ENCODE data around the gene INHBC. TPM values are rescaled to one million over a fixed set of nuclear protein-coding genes. Genes with fewer than 3 reads are reported as not detected.

INHBC gene
- total RNA-seq, 4 donors from 2014 or later = not detected

- DNase-seq = peak; percentile 67 to 88 (median 82)
- no peak for TF ChIP-seq POLR2A (IDR thresholded peaks at IDR 0.05)
- peak; percentile 73 to 93 (median 87) for TF ChIP-seq CTCF (IDR thresholded peaks at IDR 0.05)
- no peaks in the 10 kb centered on the region for H3K27me3 ChIP-seq
- H3K27ac ChIP-seq = no peak overlapping the region
- no peak overlapping the region for H3K4me3 ChIP-seq
- H3K36me3 ChIP-seq = no peaks in the 10 kb centered on the region
- no peaks in the 10 kb centered on the region for H3K9me3 ChIP-seq
- peaks cover 0 to 18% (median 0%) of the 10 kb centered on the region in 4 donors for H3K4me1 ChIP-seq
Measured at GRCh38 chr12:57452937-57453509, 18.4 kb downstream of the INHBC start.

- no peak overlapping the region for H3K4me3 ChIP-seq
- no peak for TF ChIP-seq POLR2A (IDR thresholded peaks at IDR 0.05)
- no peak for TF ChIP-seq CTCF (IDR thresholded peaks at IDR 0.05)
- H3K27ac ChIP-seq = no peak overlapping the region
- H3K4me1 ChIP-seq = peaks cover 0 to 18% (median 0%) of the 10 kb centered on the region in 4 donors
- H3K9me3 ChIP-seq = no peaks in the 10 kb centered on the region
- DNase-seq = no peak
- H3K27me3 ChIP-seq = no peaks in the 10 kb centered on the region
- H3K36me3 ChIP-seq = no peaks in the 10 kb centered on the region
Measured at GRCh38 chr12:57454213-57454565, 19.6 kb downstream of the INHBC start.

- Histone ChIP-seq H3K27me3 (no peaks in the 10 kb centered on the region), H3K4me3 (peak within 1 kb of the TSS in 1 of 4 donors; percentile 18), H3K9me3 (no peaks in the 10 kb centered on the region), H3K36me3 (no peaks in the 10 kb centered on the region), H3K4me1 (peaks cover 0 to 18% (median 0%) of the 10 kb centered on the region in 4 donors), H3K27ac (no peak within 1 kb of the TSS)
- no peak for DNase-seq
- TF ChIP-seq POLR2A (IDR thresholded peaks at IDR 0.05) (no peak), CTCF (IDR thresholded peaks at IDR 0.05) (no peak)
Measured at GRCh38 chr12:57454566-57455373, 20.2 kb downstream of the INHBC start, which contains the start of gene INHBE. Gene INHBE, plus strand, starts transcription at chr12:57455307. Its CDS starts 230 bp downstream, at chr12:57455537.

- H3K36me3 ChIP-seq = no peaks in the 10 kb centered on the region
- TF ChIP-seq CTCF (IDR thresholded peaks at IDR 0.05) = no peak
- no peak for TF ChIP-seq POLR2A (IDR thresholded peaks at IDR 0.05)
- H3K4me1 ChIP-seq = peaks cover 1 to 26% (median 3%) of the 10 kb centered on the region in 4 donors
- H3K27me3 ChIP-seq = no peaks in the 10 kb centered on the region
- no peak for DNase-seq
- peak overlapping the region in 1 of 4 donors; percentile 18 for H3K4me3 ChIP-seq
- no peaks in the 10 kb centered on the region for H3K9me3 ChIP-seq
- H3K27ac ChIP-seq = no peak overlapping the region
Measured at GRCh38 chr12:57455374-57456144, 21.0 kb downstream of the INHBC start.

- H3K27me3 ChIP-seq = no peaks in the 10 kb centered on the region
- peak overlapping the region in 1 of 4 donors; percentile 18 for H3K4me3 ChIP-seq
- peaks cover 8 to 33% (median 9%) of the 10 kb centered on the region in 4 donors for H3K4me1 ChIP-seq
- peak in 2 of 3 donors; percentile 56 to 68 for DNase-seq
- no peaks in the 10 kb centered on the region for H3K36me3 ChIP-seq
- peak in 5 of 6 experiments; percentile 37 to 61 (median 50) for TF ChIP-seq CTCF (IDR thresholded peaks at IDR 0.05)
- TF ChIP-seq POLR2A (IDR thresholded peaks at IDR 0.05) = no peak
- no peaks in the 10 kb centered on the region for H3K9me3 ChIP-seq
- H3K27ac ChIP-seq = no peak overlapping the region
Measured at GRCh38 chr12:57456145-57456700, 21.6 kb downstream of the INHBC start.
